ENCODE results near the gene GALNS.

GALNS gene

GRCh38 chr16:88787579-88788314 lies 69.0 kb downstream of the GALNS start:
- H3K9me3 ChIP-seq (replicated peaks; ENCODE audit: low read length): no peaks in the 10 kb centered on the region
- H3K4me3 ChIP-seq (ENCODE audit: low read length): no peak overlapping the region
- peaks cover 10% of the 10 kb centered on the region for H3K4me1 ChIP-seq (ENCODE audit: control insufficient read depth, insufficient read depth, low read length)
- no peaks in the 10 kb centered on the region for H3K27me3 ChIP-seq (ENCODE audit: control insufficient read depth, insufficient read depth, low read length)
- H3K36me3 ChIP-seq (ENCODE audit: insufficient read depth, low read length): no peaks in the 10 kb centered on the region
- no peak overlapping the region for H3K9ac ChIP-seq (ENCODE audit: low read depth, low read length)
- H3K4me2 ChIP-seq (ENCODE audit: low read length): no peak overlapping the region

DNA sequence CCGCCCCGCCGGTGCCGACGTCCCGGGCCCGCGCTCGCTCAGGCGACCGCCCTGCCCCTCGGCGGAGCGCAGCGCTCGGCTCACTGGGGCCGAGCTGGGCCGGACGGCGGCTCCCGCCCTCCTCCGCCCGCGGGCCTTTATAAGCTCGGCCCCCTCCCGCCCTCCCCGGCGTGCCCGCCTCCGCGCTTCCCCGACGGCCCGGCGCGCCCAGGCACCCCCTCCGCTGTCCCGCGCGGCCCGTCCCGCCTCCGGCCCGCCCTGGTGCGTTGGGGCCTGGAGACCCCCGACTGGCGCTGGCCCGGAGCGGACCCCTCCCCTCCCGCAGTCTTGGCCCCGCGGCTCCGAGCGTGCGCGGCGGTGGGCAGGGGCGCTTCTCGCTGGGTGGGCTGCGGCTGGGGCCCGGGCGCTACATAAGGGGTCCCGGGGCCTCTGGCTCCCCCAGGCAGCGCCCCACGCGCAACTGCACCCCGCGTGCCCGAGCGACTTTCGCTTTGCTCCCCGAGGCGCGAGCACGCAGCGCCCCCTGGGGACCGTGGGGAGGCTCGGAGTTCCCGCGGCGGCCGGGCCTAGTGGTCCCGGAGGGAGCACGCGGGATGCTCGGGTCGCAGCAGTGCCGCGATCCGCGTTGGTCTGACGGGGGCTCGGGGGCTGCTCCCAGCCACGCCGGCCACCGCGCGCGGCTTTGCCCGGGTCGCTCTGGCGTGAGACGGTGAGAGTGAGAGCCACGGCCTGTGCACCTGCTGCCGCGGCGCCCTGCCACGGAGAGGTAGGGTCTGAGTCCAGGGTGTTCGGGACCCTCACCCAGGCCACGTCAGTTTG lies 71.4 kb downstream of the GALNS start, which contains the start of gene PIEZO1:
Gene PIEZO1 (minus strand): TSS at position 115 of the 819 bp plus-strand sequence. CDS start 256 bp downstream, outside the sequence.
- H3K27me3 ChIP-seq (ENCODE audit: control insufficient read depth, insufficient read depth, low read length): no peaks in the 10 kb centered on the region
- H3K4me2 ChIP-seq (ENCODE audit: low read length): peak within 1 kb of the TSS; percentile 82
- H3K4me3 ChIP-seq (ENCODE audit: low read length): peak within 1 kb of the TSS; percentile 81
- H3K36me3 ChIP-seq (ENCODE audit: insufficient read depth, low read length): no peaks in the 10 kb centered on the region
- peaks cover 31% of the 10 kb centered on the region for H3K4me1 ChIP-seq (ENCODE audit: control insufficient read depth, insufficient read depth, low read length)
- H3K9me3 ChIP-seq (replicated peaks; ENCODE audit: low read length): no peaks in the 10 kb centered on the region
- H3K9ac ChIP-seq (ENCODE audit: low read depth, low read length): peak within 1 kb of the TSS; percentile 89

- H3K27me3 ChIP-seq (ENCODE audit: control insufficient read depth, insufficient read depth, low read length): no peaks in the 10 kb centered on the region
- H3K9ac ChIP-seq (ENCODE audit: low read depth, low read length): peak overlapping the region; percentile 89
- H3K4me3 ChIP-seq (ENCODE audit: low read length): peak overlapping the region; percentile 81
- peak overlapping the region; percentile 82 for H3K4me2 ChIP-seq (ENCODE audit: low read length)
- H3K9me3 ChIP-seq (replicated peaks; ENCODE audit: low read length): no peaks in the 10 kb centered on the region
- H3K36me3 ChIP-seq (ENCODE audit: insufficient read depth, low read length): no peaks in the 10 kb centered on the region
- H3K4me1 ChIP-seq (ENCODE audit: control insufficient read depth, insufficient read depth, low read length): peaks cover 36% of the 10 kb centered on the region
Observed at GRCh38 chr16:88784856-88785105, 72.0 kb downstream of the GALNS start.

DNA sequence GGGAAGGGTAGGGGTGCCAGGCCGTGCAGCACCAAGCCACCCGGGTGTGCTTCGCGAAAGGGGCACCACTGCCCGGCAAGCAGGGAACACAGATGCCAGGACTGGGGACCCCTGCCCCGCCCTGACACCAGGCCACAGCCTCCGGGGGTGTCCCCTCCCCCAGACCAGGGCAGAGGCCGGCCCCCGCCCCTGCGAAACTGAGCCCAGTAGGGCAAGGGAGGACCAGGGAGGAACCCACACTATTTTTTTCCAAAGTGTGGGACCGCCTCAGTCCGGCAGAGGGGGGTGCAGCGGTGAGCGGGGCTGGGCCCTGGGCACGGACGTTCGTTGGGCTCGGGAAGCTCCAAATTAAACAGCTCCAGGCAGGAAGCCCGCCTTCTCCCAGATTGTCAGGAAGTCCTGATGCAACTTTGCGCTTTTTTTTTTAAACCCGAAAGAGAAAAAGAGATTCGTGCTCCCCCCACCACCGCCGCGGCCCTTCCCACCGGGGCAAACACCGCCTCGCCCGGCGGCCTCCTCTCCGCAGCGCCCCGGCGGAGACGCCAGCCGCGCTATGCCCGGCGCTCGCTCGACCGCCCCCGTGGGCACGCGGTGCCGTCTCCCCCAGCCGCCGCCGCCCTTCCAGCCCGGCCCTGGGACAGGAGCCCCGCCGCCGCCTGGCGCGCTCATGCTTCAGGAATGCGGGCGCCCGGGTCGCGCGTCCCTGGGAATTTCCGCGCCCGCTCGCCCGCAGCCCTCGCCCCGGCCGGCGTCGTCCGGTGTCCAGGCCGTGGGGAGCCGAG lies 72.5 kb downstream of the GALNS start:
- Histone ChIP-seq H3K4me2 (ENCODE audit: low read length) (peak overlapping the region; percentile 82), H3K4me1 (ENCODE audit: control insufficient read depth, insufficient read depth, low read length) (peaks cover 41% of the 10 kb centered on the region), H3K36me3 (ENCODE audit: insufficient read depth, low read length) (no peaks in the 10 kb centered on the region), H3K4me3 (ENCODE audit: low read length) (peak overlapping the region; percentile 81), H3K27me3 (ENCODE audit: control insufficient read depth, insufficient read depth, low read length) (no peaks in the 10 kb centered on the region), H3K9ac (ENCODE audit: low read depth, low read length) (peak overlapping the region; percentile 89), H3K9me3 (replicated peaks; ENCODE audit: low read length) (no peaks in the 10 kb centered on the region)

- H3K9ac ChIP-seq (ENCODE audit: low read depth, low read length): peak overlapping the region; percentile 89
- H3K36me3 ChIP-seq (ENCODE audit: insufficient read depth, low read length): no peaks in the 10 kb centered on the region
- H3K4me1 ChIP-seq (ENCODE audit: control insufficient read depth, insufficient read depth, low read length): peaks cover 49% of the 10 kb centered on the region
- peak overlapping the region; percentile 81 for H3K4me3 ChIP-seq (ENCODE audit: low read length)
- peak overlapping the region; percentile 82 for H3K4me2 ChIP-seq (ENCODE audit: low read length)
- H3K27me3 ChIP-seq (ENCODE audit: control insufficient read depth, insufficient read depth, low read length): no peaks in the 10 kb centered on the region
- H3K9me3 ChIP-seq (replicated peaks; ENCODE audit: low read length): no peaks in the 10 kb centered on the region
Observed at GRCh38 chr16:88783391-88784073, 73.2 kb downstream of the GALNS start.

- H3K4me3 ChIP-seq (ENCODE audit: low read length): peak overlapping the region; percentile 81
- peaks cover 51% of the 10 kb centered on the region for H3K4me1 ChIP-seq (ENCODE audit: control insufficient read depth, insufficient read depth, low read length)
- H3K9ac ChIP-seq (ENCODE audit: low read depth, low read length): peak overlapping the region; percentile 89
- H3K4me2 ChIP-seq (ENCODE audit: low read length): peak overlapping the region; percentile 82
- H3K36me3 ChIP-seq (ENCODE audit: insufficient read depth, low read length): no peaks in the 10 kb centered on the region
- H3K27me3 ChIP-seq (ENCODE audit: control insufficient read depth, insufficient read depth, low read length): no peaks in the 10 kb centered on the region
- H3K9me3 ChIP-seq (replicated peaks; ENCODE audit: low read length): no peaks in the 10 kb centered on the region
Observed at GRCh38 chr16:88782454-88783390, 74.0 kb downstream of the GALNS start.

- H3K4me3 ChIP-seq (ENCODE audit: low read length): peak overlapping the region; percentile 31
- peak overlapping the region; percentile 82 for H3K4me2 ChIP-seq (ENCODE audit: low read length)
- H3K36me3 ChIP-seq (ENCODE audit: insufficient read depth, low read length): peaks cover 4% of the 10 kb centered on the region
- peak overlapping the region; percentile 44 for H3K9ac ChIP-seq (ENCODE audit: low read depth, low read length)
- H3K9me3 ChIP-seq (replicated peaks; ENCODE audit: low read length): no peaks in the 10 kb centered on the region
- H3K4me1 ChIP-seq (ENCODE audit: control insufficient read depth, insufficient read depth, low read length): peaks cover 58% of the 10 kb centered on the region
- H3K27me3 ChIP-seq (ENCODE audit: control insufficient read depth, insufficient read depth, low read length): no peaks in the 10 kb centered on the region
Observed at GRCh38 chr16:88781140-88782077, 75.3 kb downstream of the GALNS start.

DNA sequence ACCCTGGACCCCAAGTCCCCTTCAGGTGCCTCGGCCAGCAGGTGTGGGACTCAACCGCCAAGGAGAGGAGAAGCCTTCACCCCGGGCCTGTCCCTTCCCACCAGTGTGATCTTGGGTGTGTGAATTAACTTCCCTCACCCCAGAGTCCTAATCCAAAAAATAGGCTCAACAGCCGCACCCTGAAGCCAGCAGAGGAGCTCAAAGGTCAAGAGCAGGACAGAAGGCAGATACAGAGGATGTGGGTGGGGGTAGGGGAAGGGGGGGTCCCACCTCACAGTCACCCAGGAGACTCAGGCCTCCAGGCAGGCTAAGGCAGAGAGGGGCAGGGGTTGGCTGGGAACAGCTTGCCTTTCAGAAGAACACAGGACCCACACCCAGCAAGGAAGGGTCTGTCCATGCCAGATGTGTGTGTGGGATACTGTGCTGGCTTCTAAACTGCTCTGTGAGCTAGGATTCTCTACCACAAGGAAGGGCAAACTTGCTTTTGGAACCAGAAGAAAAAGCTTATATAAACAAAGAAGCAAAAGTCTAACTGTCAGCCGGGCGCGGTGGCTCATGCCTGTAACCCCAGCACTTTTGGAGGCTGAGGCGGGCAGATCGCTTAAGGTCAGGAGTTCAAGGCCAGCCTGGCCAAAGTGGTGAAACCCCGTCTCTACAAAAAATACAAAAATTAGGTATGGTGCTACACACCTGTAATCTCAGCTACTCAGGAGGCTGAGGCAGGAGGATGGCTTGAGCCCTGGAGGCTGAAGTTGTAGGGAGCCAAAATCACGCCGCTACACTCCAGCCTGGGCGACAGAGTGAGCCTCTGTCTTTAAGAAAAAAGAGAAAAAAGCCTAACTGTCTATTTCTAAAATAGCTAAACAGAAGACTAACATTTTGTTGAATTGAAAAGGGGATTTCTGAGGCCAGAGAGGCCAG lies 76.3 kb downstream of the GALNS start:
- Histone ChIP-seq H3K4me1 (ENCODE audit: control insufficient read depth, insufficient read depth, low read length) (peaks cover 59% of the 10 kb centered on the region), H3K9ac (ENCODE audit: low read depth, low read length) (peak overlapping the region; percentile 12), H3K9me3 (replicated peaks; ENCODE audit: low read length) (no peaks in the 10 kb centered on the region), H3K4me3 (ENCODE audit: low read length) (peak overlapping the region; percentile 24), H3K4me2 (ENCODE audit: low read length) (peak overlapping the region; percentile 82), H3K36me3 (ENCODE audit: insufficient read depth, low read length) (peaks cover 4% of the 10 kb centered on the region), H3K27me3 (ENCODE audit: control insufficient read depth, insufficient read depth, low read length) (no peaks in the 10 kb centered on the region)
